Sigmoid colon (tissue), 4 donors: ENCODE data around the gene PEX5.

Experiments
- CTCF ChIP-seq, 4 experiments: fragments of 450-650 bp in 3 of 4; fragments of 200-600 bp in 1 of 4; IDR thresholded peaks; one replicate each; pipeline ENCODE4 v1.5.1; 2016 to 2019; ENCODE audit warnings: antibody characterized with exemption in 4 of 4, mild to moderate bottlenecking in 3 of 4, moderate library complexity in 2 of 4
- EP300 ChIP-seq, 4 donors: sonication (generic); formaldehyde crosslinking; IDR thresholded peaks; one replicate each; pipeline ENCODE4 v1.6.1; 2017; ENCODE audit warnings: antibody characterized with exemption in 4 of 4

DNA sequence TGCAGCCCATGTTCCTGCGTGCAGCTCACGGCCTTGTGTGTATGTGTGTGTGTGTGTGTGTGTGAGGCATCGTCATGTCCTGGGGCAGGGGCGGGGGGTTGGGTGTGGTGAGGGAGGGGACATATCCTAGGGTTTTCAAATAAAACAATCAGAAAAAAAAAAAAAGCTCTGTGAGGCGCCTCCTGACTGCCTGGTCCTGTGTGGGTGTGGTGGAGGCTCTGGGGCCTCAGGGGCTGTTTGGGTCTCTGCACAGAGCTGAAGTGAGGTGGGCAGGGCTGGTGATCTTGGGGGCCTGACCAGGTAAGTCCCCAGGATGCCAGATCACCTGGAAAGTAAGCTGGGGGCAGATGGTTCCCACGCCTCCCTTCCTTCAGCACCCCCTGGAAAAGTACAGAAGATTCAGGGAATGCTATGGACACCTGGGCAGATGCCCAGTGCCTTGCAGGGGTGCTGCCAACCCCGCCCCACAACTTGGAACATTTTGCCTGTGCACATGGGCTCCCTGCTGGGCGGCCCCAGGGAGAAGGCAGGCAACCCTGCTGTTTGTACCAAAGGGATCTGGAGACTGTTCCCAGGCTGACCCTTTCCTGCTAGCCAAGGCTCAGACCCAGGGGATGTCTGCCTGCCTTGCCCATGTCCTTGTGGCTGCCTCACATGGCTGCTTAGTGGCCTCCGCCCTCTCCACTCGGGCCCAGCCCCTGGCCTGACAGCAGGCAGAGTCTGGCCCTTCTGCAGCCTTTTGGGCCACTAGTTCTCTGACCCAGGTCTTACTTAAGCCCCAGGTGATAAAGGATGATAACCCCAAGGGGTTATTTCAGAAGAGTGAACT is 30.5 kb upstream of the PEX5 start:
- TF ChIP-seq CTCF (IDR thresholded peaks at IDR 0.05) (no peak), EP300 (IDR thresholded peaks at IDR 0.05) (no peak)
